ENCODE data around the gene MLLT10. TPM values are rescaled to one million over a fixed set of nuclear protein-coding genes. Genes with fewer than 3 reads are reported as not detected.
A peak's percentile ranks its signal among the peaks of the same experiment; 100 is the strongest.

Gene MLLT10
- total and polyA plus RNA-seq, 10 of the 15 experiments (the other 5 are each of a cell fraction or from before 2014, with no cell fraction given), result 8.7 to 61.1 (median 28.5) TPM

DNA sequence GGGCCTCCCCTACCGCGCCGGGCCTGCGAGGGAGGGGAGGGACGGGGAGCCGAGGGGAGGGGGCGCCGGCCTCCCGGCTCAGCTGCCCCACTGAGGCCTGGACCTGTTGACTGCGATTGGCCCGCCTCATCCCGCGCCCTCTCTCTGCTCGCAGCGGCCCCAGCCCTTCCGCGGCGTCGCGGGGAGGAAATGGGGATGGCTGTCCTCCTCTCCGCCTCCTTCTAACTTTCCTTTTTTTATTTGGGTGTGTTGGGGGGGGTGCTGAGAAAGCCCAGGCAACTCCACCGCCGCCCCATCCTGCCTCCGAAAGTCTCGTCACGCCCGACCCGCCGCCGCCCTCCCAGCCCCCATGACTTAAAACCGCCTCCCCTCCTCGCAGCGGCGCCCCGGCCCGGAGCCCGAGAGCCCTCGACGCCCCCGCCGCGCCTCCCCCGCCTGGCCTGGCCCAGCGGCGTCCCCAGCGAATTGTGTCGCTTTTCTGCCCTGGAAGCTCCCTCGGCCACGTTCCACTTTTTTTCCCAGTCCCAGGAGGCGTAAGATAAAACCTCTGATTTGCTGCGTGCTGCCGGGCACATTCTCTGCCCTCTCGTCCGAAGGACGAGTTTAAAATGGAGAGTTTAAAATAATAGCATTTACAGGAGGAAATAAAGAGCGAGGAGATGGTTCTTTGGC is 7.7 kb upstream of the MLLT10 start (continued):
- TF ChIP-seq, protein P1, sequence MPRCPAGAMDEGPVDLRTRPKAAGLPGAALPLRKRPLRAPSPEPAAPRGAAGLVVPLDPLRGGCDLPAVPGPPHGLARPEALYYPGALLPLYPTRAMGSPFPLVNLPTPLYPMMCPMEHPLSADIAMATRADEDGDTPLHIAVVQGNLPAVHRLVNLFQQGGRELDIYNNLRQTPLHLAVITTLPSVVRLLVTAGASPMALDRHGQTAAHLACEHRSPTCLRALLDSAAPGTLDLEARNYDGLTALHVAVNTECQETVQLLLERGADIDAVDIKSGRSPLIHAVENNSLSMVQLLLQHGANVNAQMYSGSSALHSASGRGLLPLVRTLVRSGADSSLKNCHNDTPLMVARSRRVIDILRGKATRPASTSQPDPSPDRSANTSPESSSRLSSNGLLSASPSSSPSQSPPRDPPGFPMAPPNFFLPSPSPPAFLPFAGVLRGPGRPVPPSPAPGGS (IDR thresholded peaks at IDR 0.05; ENCODE audit: borderline replicate concordance, insufficient read depth, low read depth, low read length, poor library complexity, severe bottlenecking), result no peak
- TF ChIP-seq ASH2L (IDR thresholded peaks at IDR 0.05; ENCODE audit: borderline replicate concordance, low read depth) (0 out of 2 replicates have a peak, but pooled peaks have one; percentile 23), TCF3 (IDR thresholded peaks at IDR 0.05; ENCODE audit: borderline replicate concordance, insufficient read depth, low read depth, low read length) (no peak), MEF2A (IDR thresholded peaks at IDR 0.05; ENCODE audit: insufficient read depth, low read depth, low read length) (no peak), ZNF274 (IDR thresholded peaks at IDR 0.05; ENCODE audit: insufficient read depth, insufficient read length) (no peak), HCFC1 (IDR thresholded peaks at IDR 0.05; ENCODE audit: low read length) (no peak), SREBF2 (IDR thresholded peaks at IDR 0.05; ENCODE audit: low read length) (no peak), MEF2B (IDR thresholded peaks at IDR 0.05; ENCODE audit: partially characterized antibody, poor library complexity, severe bottlenecking) (peak; percentile 33), RAD21 (IDR thresholded peaks at IDR 0.05; ENCODE audit: insufficient read depth, low read depth, low read length) (no peak), STAT1 (conservative IDR thresholded peaks at IDR 0.05) (no peak), YY1 (IDR thresholded peaks at IDR 0.05; ENCODE audit: low read depth, low read length) (no peak), EGR1 (IDR thresholded peaks at IDR 0.05; ENCODE audit: borderline replicate concordance in 1 of 2, low read depth in 2 of 2, low read length in 2 of 2) (peak in 1 of 2 experiments; percentile 96; a peak in 2 of 3 replicates), IKZF1 (conservative IDR thresholded peaks at IDR 0.05) (no peak; the same call in 1 of the 2 replicates), JUND (IDR thresholded peaks at IDR 0.05; ENCODE audit: low read depth, low read length) (no peak), CHD4 (IDR thresholded peaks at IDR 0.05) (no peak), PAX5 (IDR thresholded peaks at IDR 0.05; ENCODE audit: borderline replicate concordance, low read depth, low read length) (0 out of 2 replicates have a peak, but pooled peaks have one; percentile 17), RBBP5 (conservative IDR thresholded peaks at IDR 0.05) (no peak), TCF7 (IDR thresholded peaks at IDR 0.05; ENCODE audit: borderline replicate concordance) (no peak), YBX1 (IDR thresholded peaks at IDR 0.05) (no peak), HDGF (IDR thresholded peaks at IDR 0.05) (no peak), EZH2 (IDR thresholded peaks at IDR 0.05; ENCODE audit: borderline replicate concordance, control insufficient read depth, low read depth, low read length) (no peak), SREBF1 (IDR thresholded peaks at IDR 0.05; ENCODE audit: low read length) (no peak), PAX8 (IDR thresholded peaks at IDR 0.05) (no peak), RUNX3 (IDR thresholded peaks at IDR 0.05; ENCODE audit: low read length) (no peak), POLR2AphosphoS2 (IDR thresholded peaks at IDR 0.05; ENCODE audit: low read depth, low read length) (peak; percentile 32; the same call in 1 of the 2 replicates), PML (IDR thresholded peaks at IDR 0.05; ENCODE audit: low read length) (no peak), NBN (IDR thresholded peaks at IDR 0.05) (no peak), HDAC2 (IDR thresholded peaks at IDR 0.05) (no peak), FOXM1 (IDR thresholded peaks at IDR 0.05; ENCODE audit: low read depth, low read length) (peak; percentile 43; the same call in 1 of the 2 replicates)
- TF ChIP-seq, protein P2, sequence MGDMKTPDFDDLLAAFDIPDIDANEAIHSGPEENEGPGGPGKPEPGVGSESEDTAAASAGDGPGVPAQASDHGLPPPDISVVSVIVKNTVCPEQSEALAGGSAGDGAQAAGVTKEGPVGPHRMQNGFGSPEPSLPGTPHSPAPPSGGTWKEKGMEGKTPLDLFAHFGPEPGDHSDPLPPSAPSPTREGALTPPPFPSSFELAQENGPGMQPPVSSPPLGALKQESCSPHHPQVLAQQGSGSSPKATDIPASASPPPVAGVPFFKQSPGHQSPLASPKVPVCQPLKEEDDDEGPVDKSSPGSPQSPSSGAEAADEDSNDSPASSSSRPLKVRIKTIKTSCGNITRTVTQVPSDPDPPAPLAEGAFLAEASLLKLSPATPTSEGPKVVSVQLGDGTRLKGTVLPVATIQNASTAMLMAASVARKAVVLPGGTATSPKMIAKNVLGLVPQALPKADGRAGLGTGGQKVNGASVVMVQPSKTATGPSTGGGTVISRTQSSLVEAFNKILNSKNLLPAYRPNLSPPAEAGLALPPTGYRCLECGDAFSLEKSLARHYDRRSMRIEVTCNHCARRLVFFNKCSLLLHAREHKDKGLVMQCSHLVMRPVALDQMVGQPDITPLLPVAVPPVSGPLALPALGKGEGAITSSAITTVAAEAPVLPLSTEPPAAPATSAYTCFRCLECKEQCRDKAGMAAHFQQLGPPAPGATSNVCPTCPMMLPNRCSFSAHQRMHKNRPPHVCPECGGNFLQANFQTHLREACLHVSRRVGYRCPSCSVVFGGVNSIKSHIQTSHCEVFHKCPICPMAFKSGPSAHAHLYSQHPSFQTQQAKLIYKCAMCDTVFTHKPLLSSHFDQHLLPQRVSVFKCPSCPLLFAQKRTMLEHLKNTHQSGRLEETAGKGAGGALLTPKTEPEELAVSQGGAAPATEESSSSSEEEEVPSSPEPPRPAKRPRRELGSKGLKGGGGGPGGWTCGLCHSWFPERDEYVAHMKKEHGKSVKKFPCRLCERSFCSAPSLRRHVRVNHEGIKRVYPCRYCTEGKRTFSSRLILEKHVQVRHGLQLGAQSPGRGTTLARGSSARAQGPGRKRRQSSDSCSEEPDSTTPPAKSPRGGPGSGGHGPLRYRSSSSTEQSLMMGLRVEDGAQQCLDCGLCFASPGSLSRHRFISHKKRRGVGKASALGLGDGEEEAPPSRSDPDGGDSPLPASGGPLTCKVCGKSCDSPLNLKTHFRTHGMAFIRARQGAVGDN (IDR thresholded peaks at IDR 0.05), result peak; percentile 41

All from GM12878 (cell line).